GM19467 (cell line): Measurements from ENCODE around the gene ARSK.

Experiments used
- ATAC-seq: cut with Tn5 transposase; IDR thresholded peaks from one replicate; pipeline ENCODE4 v1.9.1; 2021; ENCODE audit warnings: mild to moderate bottlenecking, moderate library complexity; ENCODE audit not compliant: unreplicated experiment

Gene ARSK, protein sequence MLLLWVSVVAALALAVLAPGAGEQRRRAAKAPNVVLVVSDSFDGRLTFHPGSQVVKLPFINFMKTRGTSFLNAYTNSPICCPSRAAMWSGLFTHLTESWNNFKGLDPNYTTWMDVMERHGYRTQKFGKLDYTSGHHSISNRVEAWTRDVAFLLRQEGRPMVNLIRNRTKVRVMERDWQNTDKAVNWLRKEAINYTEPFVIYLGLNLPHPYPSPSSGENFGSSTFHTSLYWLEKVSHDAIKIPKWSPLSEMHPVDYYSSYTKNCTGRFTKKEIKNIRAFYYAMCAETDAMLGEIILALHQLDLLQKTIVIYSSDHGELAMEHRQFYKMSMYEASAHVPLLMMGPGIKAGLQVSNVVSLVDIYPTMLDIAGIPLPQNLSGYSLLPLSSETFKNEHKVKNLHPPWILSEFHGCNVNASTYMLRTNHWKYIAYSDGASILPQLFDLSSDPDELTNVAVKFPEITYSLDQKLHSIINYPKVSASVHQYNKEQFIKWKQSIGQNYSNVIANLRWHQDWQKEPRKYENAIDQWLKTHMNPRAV

DNA sequence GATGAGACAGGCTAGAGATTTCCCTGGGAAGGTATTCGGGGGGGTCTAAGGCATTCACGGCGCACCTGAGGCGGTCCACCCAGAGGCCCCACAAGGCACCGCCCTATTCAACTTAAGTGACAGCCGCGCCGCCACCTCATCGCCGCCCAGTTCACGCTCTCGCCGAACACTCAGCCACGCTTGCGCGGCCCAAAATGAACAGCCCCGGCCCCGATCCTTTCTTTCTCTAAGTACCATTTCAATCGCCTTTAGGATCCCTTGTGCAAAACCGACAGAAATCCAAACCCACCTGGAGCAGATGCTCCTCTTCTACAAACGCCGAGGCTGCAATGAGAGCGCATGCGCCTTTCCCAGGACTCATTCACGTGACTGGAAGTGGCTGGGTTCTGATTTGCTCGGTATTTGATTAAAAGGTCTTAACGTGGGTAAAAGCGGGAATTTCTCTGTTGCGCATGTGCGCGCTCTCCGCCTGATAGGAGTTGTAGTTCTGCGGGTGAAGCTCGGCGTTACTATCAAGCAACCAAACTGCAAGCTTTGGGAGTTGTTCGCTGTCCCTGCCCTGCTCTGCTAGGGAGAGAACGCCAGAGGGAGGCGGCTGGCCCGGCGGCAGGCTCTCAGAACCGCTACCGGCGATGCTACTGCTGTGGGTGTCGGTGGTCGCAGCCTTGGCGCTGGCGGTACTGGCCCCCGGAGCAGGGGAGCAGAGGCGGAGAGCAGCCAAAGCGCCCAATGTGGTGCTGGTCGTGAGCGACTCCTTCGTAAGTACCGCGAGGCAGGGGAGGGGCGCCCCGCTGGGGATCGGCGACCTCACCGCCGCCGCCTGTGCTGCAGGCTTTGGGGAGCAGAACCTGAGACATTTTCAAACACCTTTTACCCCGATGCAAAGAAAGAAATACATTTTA is at the start of gene ARSK, which contains the start of gene SKIC3:
ARSK (plus strand) TSS at position 455 of the 902 bp plus-strand sequence; CDS start at position 633, 178 bp downstream.
SKIC3 (minus strand) TSS at position 331 of the 902 bp plus-strand sequence. CDS start 7,827 bp downstream, outside the sequence.
- peak; percentile 86 for ATAC-seq

GRCh38 chr5:95508550-95508949 is 46.4 kb upstream of the ARSK start:
- ATAC-seq, result no peak

- no peak for ATAC-seq
These were observed 43.3 kb upstream of the ARSK start for GRCh38 chr5:95511606-95512005.

DNA sequence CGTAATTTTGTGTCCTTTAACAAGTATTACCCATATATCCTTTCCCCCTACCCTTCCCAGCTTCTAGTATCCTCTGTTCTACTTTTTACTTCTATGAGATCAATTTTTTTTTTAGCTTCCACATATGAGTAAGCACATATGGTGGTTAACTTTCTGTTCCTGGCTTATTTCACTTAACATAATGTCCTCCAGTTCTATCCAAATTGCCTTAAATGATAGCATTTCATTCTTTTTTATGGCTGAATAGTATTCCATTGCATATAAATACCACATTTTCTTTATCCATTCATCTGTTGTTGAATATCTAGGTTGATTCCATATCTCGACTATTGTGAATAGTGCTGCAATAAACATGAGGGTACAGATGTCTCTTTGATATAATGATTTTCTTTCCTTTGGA is 36.5 kb upstream of the ARSK start:
- no peak for ATAC-seq

DNA sequence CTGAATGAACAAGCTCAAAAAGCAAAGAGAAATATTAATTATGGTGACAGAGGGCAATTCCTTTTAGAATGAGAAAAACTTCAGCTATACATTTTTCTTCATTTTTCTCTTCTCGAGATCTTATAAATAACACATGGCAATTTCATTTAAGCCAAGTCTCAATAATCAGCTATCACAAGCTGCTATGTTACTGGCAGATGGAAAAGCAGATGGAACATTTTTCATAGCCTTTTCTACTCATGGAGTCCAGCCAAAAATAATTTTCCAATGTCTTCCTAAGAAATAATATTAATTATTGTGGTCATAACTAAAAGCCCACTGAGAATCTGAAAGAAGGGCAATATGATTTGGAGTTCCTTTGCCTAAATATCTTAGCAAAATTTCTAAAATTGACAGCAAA is 35.8 kb upstream of the ARSK start:
- ATAC-seq, result no peak

DNA sequence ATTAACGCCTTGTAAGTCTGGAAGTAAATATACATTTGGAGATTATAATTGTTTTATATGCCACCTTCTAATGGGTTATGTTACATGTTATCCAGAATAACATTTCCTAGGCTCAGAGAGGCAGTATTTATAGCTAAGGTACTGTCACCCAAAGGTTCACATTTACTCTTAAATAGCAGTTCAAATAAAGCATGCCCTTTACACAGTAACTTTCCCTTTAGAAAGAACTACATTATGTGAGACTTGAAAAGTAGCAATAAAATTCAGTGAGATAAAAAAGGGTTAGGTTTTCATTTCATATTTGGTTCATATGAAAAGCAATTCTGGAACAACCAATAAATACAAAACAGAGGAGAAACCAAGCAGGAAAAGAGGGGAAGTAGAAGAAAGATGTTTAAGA is 35.2 kb upstream of the ARSK start:
- no peak for ATAC-seq

GRCh38 chr5:95520206-95520605 is 34.7 kb upstream of the ARSK start:
- ATAC-seq, result no peak

- ATAC-seq, result no peak
These were observed 30.5 kb upstream of the ARSK start for GRCh38 chr5:95524423-95524822.

DNA sequence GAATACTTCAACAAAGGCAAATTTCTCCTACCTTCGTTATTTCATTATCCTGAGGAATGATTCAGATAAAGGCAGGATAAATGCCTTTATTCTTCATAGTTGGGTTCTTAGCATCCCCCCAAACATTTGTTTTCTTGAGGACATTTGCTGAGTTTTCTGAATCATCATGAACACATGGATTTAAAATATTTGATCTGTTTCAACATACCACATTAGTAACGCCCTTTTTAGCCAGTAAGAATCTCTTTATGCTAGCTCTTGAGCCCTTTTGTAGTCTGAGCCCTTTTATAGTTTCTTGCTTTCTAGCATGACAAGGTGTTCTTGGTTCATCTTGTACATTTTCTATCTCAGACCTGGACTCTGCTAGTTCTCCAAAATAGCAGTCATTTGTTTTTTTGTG is 28.0 kb upstream of the ARSK start:
- ATAC-seq, result no peak

DNA sequence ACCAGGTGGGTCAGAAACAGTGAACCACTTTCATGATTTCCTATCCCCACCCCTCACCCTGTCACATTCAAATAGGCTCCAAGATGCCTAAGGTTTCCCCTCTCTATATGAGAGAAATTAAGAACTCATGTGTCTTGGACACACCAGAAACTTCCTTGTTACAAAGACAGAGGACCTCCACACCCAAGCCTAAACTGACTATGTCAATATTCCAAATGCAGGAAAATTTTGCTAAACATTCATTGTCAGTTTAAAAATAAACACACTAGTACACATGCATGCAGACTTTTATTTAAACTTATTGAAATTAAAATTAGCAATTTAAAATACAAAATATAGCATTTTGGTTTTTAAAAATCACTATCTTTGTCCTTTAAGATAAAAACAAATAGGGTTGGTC is 26.3 kb upstream of the ARSK start:
- ATAC-seq, result no peak

DNA sequence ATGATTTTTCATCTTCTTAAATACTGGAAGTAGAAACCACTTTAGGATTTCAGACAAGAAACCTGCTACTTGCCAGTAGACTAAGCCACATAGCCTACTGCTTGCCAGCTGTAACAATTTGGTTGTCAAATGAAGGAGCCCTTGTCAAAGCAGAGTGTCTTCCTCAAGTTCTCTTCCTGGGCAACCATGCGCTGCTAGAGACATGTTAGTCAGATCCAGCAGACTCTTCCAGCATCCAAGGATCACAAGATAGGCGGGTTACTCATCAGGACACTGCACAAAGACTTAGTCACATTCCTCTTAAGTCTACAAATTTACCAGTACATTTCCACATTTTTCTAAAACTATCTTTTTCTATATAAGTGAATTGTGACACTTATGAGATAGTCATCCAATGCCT is 24.5 kb upstream of the ARSK start:
- ATAC-seq, result no peak

DNA sequence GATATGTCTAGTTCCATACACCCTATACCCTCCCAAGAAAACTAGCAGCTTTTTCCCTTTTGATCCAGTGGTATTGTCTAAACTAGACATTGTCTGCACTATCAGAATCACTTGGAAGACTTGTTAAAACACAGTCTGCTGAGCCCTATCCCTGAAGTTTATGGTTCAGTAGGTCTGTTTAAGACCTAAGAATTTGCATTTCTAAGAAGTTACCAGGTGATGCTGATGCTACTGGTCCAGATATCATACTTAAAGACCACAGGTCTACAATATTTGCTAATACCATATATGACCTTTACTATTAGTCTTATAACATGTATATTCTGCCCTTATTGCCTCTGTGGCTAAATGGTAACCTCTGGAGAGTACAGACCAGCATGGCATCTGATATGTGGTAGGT is 23.4 kb upstream of the ARSK start:
- ATAC-seq, result no peak

DNA sequence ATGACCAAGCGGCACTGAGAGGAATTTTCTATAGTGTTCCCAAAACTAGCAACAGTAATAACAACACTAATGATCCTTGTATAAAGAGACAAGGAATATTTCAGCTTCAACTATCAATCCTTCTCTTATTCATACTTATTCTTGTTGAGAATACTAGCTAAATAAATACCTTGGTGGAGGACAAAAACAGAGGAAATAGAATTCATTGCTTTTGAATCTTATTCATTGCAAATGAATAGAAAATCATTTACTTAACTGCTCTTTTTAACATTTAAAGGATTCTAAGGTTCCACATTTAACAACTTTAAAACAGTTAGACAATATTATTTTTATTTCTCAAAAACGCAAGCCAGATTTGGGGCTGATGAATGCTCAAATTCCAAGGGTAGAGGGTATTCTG is 22.5 kb upstream of the ARSK start:
- no peak for ATAC-seq

DNA sequence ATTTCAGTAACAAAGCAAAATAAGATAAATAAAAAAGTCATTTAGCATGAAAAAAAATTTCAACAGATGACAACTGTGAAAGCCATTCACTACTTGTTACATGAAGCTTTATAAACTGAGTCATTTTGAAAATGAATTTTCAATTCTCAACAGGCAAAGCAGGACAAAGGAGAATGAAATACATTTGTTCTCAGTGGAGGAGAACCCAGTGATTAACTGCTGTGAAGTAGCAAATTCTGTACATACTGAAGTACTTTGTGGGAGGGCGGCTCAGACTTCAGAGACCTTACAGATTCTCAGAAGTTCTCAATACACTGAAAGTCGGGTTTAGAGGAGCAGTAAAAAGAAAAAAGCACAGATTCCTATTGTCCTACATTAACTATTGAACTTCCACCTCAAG is 21.8 kb upstream of the ARSK start:
- ATAC-seq, result no peak

DNA sequence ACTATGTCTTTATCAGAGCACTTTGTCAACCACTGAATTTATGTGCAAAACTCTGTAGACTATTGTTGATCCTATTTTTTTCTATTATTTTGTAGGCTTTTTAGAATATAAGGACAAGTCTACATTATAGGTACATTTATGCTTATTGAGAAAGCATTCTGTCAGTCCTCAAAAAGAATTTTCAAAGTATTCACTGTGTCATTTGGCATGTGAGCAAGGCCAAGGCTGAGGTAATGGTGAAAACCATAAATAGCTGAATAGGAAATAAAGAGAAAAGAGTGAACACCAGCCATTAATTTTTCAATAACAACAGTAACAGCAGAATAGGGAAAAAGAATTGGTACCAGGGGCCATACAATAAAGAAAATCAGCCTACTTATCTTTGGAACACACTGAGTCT is 21.1 kb upstream of the ARSK start:
- no peak for ATAC-seq

- ATAC-seq, result no peak
These were observed 17.4 kb upstream of the ARSK start for GRCh38 chr5:95537501-95537900.

GRCh38 chr5:95543017-95543705 is 11.7 kb upstream of the ARSK start:
- ATAC-seq, result no peak

- no peak for ATAC-seq
These were observed 5.9 kb upstream of the ARSK start for GRCh38 chr5:95549030-95549429.

DNA sequence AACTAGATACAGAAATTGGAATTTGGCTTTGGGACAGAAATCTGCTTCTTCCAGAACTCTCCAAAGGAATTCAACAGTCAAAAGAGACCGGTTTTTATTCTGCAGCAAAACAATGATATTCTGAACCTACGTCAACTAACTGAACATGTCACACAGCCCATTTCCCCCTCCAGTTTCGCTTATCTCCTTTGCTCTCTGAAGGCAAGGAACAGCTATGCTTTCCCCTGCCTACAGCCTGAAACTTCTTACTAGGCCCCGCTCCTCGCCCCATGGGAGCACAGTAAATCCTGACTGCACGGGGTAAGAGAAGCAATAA is 612 bp upstream of the ARSK start:
- ATAC-seq, result peak; percentile 15

DNA sequence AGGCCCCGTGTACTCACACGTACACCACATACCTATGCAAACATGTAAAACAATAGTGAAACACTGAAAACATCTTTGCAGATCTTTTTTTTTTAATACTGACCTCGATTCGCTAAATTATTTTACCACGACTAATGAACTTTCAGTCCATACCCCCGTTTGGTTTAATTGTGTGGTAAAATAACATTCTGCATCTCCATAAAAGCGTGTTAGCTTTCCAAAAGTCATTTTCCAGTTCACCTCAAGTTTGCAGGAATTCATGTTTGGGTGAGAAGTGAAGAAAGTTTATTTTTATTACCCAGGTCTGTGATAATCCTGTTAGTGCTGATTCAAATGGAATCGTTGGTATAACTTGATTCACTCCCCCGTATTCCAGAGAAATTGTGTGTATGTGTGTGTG is 652 bp downstream of the ARSK start:
- ATAC-seq, result no peak

DNA sequence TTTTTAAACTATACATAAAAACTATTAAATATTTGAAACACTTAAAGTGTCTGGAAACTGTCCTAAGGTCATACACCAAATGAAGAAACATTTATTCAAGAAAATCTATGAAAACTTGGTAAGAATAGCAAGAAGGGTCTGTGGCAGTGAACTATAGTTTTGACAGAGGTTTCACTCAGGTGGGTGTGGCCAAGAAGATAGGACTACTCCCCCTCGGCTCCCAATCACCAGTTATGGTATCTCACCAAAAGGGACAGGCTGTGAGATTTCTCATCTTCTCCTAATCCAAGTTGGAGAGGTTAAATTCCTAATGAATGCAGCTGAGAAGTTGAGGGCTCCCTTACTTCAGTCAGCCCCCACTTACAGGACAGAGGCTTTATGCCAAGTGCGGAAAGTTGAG is 2.9 kb downstream of the ARSK start:
- no peak for ATAC-seq
